Esophagus muscularis mucosa (tissue), 3 donors: Measurements from ENCODE around the gene TLX1.

Source experiments
- POLR2A ChIP-seq: fragments of 450-650 bp; IDR thresholded peaks from one replicate; pipeline ENCODE4 v1.6.1; 2017; ENCODE audit warnings: antibody characterized with exemption, moderate library complexity, mild to moderate bottlenecking, low read depth
- POLR2AphosphoS5 ChIP-seq, 2 donors: sonication (generic); formaldehyde crosslinking; IDR thresholded peaks; one replicate each; pipeline ENCODE4 v1.6.1; 2017; ENCODE audit warnings: antibody characterized with exemption in 2 of 2
- TF ChIP-seq, protein P1 (sequence below), 3 experiments: fragments of 200-600 bp in 2 of 3; fragments of 450-650 bp in 1 of 3; sonication (generic) in 2 of 3; IDR thresholded peaks; one replicate each; pipeline ENCODE4 v1.5.1; 2017 to 2019; ENCODE audit warnings: antibody characterized with exemption in 3 of 3, mild to moderate bottlenecking in 2 of 3, moderate library complexity in 1 of 3

DNA sequence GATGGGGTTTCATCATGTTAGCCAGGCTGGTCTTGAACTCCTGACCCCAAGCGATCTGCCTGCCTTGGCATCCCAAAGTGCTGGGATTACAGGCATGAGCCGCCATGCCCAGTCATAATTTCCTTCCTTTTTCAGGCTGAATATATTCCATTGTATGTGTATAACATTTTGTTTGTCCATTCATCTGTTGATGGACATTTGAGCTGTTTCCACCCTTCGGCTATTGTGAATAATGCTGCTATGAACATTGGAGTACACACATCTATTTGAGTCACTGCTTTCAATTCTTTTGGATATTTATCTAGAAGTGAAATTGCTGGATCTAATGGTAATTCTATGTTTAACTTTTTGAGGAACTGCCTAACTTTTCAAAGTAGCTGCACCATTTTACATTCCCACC lies 34.6 kb downstream of the TLX1 start:
- TF ChIP-seq POLR2A (no peak), POLR2AphosphoS5 (IDR thresholded peaks at IDR 0.05) (no peak)
- TF ChIP-seq, protein P1, sequence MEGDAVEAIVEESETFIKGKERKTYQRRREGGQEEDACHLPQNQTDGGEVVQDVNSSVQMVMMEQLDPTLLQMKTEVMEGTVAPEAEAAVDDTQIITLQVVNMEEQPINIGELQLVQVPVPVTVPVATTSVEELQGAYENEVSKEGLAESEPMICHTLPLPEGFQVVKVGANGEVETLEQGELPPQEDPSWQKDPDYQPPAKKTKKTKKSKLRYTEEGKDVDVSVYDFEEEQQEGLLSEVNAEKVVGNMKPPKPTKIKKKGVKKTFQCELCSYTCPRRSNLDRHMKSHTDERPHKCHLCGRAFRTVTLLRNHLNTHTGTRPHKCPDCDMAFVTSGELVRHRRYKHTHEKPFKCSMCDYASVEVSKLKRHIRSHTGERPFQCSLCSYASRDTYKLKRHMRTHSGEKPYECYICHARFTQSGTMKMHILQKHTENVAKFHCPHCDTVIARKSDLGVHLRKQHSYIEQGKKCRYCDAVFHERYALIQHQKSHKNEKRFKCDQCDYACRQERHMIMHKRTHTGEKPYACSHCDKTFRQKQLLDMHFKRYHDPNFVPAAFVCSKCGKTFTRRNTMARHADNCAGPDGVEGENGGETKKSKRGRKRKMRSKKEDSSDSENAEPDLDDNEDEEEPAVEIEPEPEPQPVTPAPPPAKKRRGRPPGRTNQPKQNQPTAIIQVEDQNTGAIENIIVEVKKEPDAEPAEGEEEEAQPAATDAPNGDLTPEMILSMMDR (IDR thresholded peaks at IDR 0.05) = no peak
